ENCODE data around the gene IQGAP2. TPM values are rescaled to one million over a fixed set of nuclear protein-coding genes. Genes with fewer than 3 reads are reported as not detected.

IQGAP2 gene
- total RNA-seq, 1 donor from 2014 or later = 8.8 TPM

GRCh38 chr5:76372323-76373054 is 30.6 kb upstream of the IQGAP2 start:
- no peaks in the 10 kb centered on the region for H3K4me1 Mint-ChIP-seq
- ATAC-seq (ENCODE audit: low read depth) (no peak), DNase-seq (no peak)
- ChIA-PET CTCF (no interaction called here), POLR2A (no interaction called here)
- no peaks in the 10 kb centered on the region for H3K27me3 Mint-ChIP-seq
- TF ChIP-seq CTCF (IDR thresholded peaks at IDR 0.05) = no peak
- intact Hi-C loops (cut with micrococcal nuclease) = no loop called here
- no peak overlapping the region for H3K27ac Mint-ChIP-seq
- no peaks in the 10 kb centered on the region for H3K9me3 Mint-ChIP-seq
- no peaks in the 10 kb centered on the region for H3K36me3 Mint-ChIP-seq (ENCODE audit: low read depth)
- no peak overlapping the region for H3K4me3 Mint-ChIP-seq

DNA sequence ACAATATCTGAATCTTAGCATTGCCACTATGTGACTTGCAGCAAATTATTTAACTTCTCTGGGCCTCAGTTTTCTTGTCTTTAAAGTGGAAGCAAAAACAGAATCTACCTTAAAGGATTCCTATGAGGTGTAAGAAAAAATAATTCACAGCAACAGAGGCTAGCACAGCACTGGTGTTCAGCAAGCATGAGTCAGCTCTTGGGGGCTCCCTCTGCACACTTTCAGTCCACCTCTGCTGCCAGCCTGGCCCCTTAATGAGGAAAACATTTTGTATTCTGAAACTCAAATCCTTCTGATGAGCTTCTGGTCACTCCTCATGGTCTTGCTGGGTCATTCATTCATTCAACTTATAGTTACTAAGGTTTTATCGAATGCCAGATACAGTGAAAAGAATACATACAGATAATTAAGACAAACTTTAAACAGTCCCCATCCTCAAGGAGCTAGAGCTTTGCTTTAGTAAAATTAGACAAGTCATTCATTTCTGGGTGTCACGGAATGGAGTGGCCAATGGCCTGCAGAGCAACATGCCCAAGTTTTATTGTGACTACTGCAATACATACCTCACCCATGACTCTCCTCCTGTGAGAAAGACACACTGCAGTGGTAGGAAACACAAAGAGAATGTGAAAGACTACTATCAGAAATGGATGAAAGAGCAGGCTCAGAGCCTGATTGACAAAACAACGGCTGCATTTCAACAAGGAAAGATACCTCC is 26.8 kb upstream of the IQGAP2 start:
- Mint-ChIP-seq H3K27me3 (no peaks in the 10 kb centered on the region), H3K9me3 (no peaks in the 10 kb centered on the region), H3K4me1 (peaks cover 5% of the 10 kb centered on the region), H3K27ac (no peak overlapping the region), H3K4me3 (no peak overlapping the region), H3K36me3 (ENCODE audit: low read depth) (no peaks in the 10 kb centered on the region)
- POLR2A ChIA-PET = no interaction called here
- TF ChIP-seq CTCF (IDR thresholded peaks at IDR 0.05) = no peak
- DNase-seq (no peak), ATAC-seq (ENCODE audit: low read depth) (no peak)
- CTCF ChIA-PET = no interaction called here
- intact Hi-C loops (cut with micrococcal nuclease) = no loop called here

DNA sequence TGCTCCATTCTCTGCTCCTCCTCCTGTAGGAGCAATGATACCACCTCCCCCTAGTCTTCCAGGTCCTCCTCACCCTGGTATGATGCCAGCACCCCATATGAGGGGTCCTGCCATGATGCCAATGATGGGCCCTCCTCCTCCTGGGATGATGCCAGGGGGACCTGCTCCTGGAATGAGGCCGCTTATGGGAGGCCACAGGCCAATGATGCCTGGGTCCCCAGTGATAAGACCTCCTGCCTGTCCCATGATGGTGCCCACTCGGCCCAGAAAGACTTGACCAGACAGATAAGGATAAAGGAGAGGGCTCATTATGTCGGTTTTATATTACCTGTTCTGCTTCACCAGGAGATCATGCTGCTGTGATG is 26.2 kb upstream of the IQGAP2 start:
- DNase-seq (no peak), ATAC-seq (ENCODE audit: low read depth) (no peak)
- ChIA-PET CTCF (no interaction called here), POLR2A (interaction anchor here (0.6 kb wide), 1 partner anchor 58 kb away, joined by 3 read pairs; no protein-coding TSS in a partner anchor)
- TF ChIP-seq CTCF (IDR thresholded peaks at IDR 0.05) = no peak
- Mint-ChIP-seq H3K9me3 (no peaks in the 10 kb centered on the region), H3K27ac (no peak overlapping the region), H3K36me3 (ENCODE audit: low read depth) (no peaks in the 10 kb centered on the region), H3K4me3 (no peak overlapping the region), H3K4me1 (peaks cover 5% of the 10 kb centered on the region), H3K27me3 (no peaks in the 10 kb centered on the region)
- intact Hi-C loops (cut with micrococcal nuclease) = no loop called here

DNA sequence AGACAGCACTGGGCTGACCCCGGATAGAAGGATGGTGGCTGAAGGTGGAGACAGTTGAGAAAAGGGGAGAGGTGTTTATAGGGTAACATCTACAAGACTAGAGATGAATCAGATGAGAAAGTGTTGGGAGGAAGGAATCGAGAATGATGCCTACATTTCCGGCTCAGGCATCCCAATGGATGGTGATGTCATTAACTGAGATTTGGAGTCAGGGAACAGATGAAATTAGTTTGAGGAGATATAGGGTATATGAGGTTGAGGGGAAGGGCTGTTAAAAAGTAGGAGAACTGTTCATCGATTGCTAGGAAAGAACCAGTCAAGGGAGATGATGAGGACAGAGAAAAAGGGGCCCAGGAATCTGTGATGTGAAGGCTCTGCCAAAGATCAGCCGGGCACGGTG is 24.7 kb upstream of the IQGAP2 start:
- Mint-ChIP-seq H3K27ac (no peak overlapping the region), H3K36me3 (ENCODE audit: low read depth) (no peaks in the 10 kb centered on the region), H3K4me3 (no peak overlapping the region), H3K27me3 (no peaks in the 10 kb centered on the region), H3K9me3 (no peaks in the 10 kb centered on the region), H3K4me1 (peaks cover 5% of the 10 kb centered on the region)
- ChIA-PET CTCF (no interaction called here), POLR2A (no interaction called here)
- DNase-seq (no peak), ATAC-seq (ENCODE audit: low read depth) (no peak)
- no peak for TF ChIP-seq CTCF (IDR thresholded peaks at IDR 0.05)
- intact Hi-C loops (cut with micrococcal nuclease) = no loop called here

- Mint-ChIP-seq H3K36me3 (ENCODE audit: low read depth) (no peaks in the 10 kb centered on the region), H3K9me3 (no peaks in the 10 kb centered on the region), H3K4me3 (no peak overlapping the region), H3K27ac (no peak overlapping the region), H3K4me1 (peaks cover 5% of the 10 kb centered on the region), H3K27me3 (no peaks in the 10 kb centered on the region)
- ATAC-seq (ENCODE audit: low read depth) = no peak
- ChIA-PET POLR2A (no interaction called here), CTCF (no interaction called here)
- DNase-seq = no peak
- intact Hi-C loops (cut with micrococcal nuclease) = no loop called here
- TF ChIP-seq CTCF (IDR thresholded peaks at IDR 0.05) = no peak
These were observed 23.8 kb upstream of the IQGAP2 start for GRCh38 chr5:76379316-76379715.

All from activated B cell treated with CpG ODN at 0.5 μM for 24 hours (primary cell).